Measurements from ENCODE around the gene NEMF. TPM values are rescaled to one million over a fixed set of nuclear protein-coding genes. Genes with fewer than 3 reads are reported as not detected.
"Not testable (repeated sequence)": the region's sequence is repeated elsewhere in the genome, so short reads cannot be mapped to it uniquely, and the experiment has no call there.

NEMF gene
- polyA plus RNA-seq, 2 donors: 19.9 to 40.2 TPM

DNA sequence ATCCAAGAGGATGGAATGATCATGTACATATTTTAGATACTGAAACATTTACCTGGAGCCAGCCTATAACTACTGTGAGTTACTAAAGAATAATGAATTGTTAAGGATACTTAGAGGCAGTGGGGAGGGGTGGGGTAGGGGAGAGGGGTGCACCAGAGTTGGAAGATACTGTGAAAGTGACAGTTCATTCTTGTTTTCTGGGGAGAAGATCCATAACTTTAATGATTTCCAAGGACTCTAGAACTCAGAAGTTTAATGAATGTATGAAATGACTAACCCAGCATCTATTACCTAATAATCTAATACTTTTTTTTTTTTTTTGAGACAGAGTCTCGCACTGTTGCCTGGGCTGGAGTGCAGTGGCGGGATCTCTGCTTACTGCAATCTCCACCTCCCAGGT, 74.2 kb downstream of the NEMF start:
- Histone ChIP-seq H3K27ac (ENCODE audit: low read depth in 2 of 2, low read length in 1 of 2) (no peak overlapping the region), H3K36me3 (ENCODE audit: control insufficient read depth in 2 of 2, insufficient read depth in 2 of 2, low read length in 1 of 2) (peaks cover 2 to 7% of the 10 kb centered on the region in 2 donors), H3K9me3 (ENCODE audit: control insufficient read depth in 2 of 2, insufficient read depth in 1 of 2, low read depth in 1 of 2, low read length in 1 of 2) (no peaks in the 10 kb centered on the region), H3K27me3 (ENCODE audit: control insufficient read depth in 1 of 2, insufficient read depth in 2 of 2, low read length in 2 of 2) (no peaks in the 10 kb centered on the region), H3K4me1 (ENCODE audit: control insufficient read depth in 2 of 2, insufficient read depth in 2 of 2, low read length in 1 of 2) (no peaks in the 10 kb centered on the region), H3K4me3 (ENCODE audit: low read depth in 1 of 2, low read length in 2 of 2) (no peak overlapping the region)
- 98 to 100% methylated on average over 2 of the region's 2 CpGs for WGBS, 2 donors

DNA sequence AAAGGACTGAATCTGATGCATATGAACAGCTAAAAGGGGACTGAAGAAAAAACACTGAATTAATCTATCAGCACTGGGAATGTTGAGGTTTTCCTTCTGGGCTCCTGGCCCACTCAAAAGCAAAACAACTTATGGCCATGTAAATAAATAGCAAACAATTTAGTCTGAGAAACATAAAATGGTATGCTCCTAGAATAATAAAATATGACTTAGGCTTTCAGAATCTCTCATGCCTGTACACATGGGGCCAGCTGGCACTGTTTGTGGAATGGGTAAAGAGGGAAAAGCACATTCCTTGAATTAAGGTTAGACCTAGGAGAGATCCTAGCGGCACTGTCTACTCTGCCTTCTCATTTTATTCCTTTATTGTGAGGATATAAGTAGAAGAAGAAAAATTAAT, 78.5 kb downstream of the NEMF start:
- Histone ChIP-seq H3K9me3 (ENCODE audit: control insufficient read depth in 2 of 2, insufficient read depth in 1 of 2, low read depth in 1 of 2, low read length in 1 of 2) (no peaks in the 10 kb centered on the region), H3K27me3 (ENCODE audit: control insufficient read depth in 1 of 2, insufficient read depth in 2 of 2, low read length in 2 of 2) (no peaks in the 10 kb centered on the region), H3K27ac (ENCODE audit: low read depth in 2 of 2, low read length in 1 of 2) (no peak overlapping the region), H3K36me3 (ENCODE audit: control insufficient read depth in 2 of 2, insufficient read depth in 2 of 2, low read length in 1 of 2) (no peaks in the 10 kb centered on the region), H3K4me1 (ENCODE audit: control insufficient read depth in 2 of 2, insufficient read depth in 2 of 2, low read length in 1 of 2) (peaks cover 0 to 5% of the 10 kb centered on the region in 2 donors), H3K4me3 (ENCODE audit: low read depth in 1 of 2, low read length in 2 of 2) (no peak overlapping the region)
- 80 to 90% methylated on average over 1 of the region's 1 CpG for WGBS, 2 donors

- not testable (repeated sequence) for H3K4me3 ChIP-seq (ENCODE audit: low read depth in 1 of 2, low read length in 2 of 2); H3K27ac ChIP-seq (ENCODE audit: low read depth in 2 of 2, low read length in 1 of 2); H3K36me3 ChIP-seq (ENCODE audit: control insufficient read depth in 2 of 2, insufficient read depth in 2 of 2, low read length in 1 of 2); H3K4me1 ChIP-seq (ENCODE audit: control insufficient read depth in 2 of 2, insufficient read depth in 2 of 2, low read length in 1 of 2); H3K9me3 ChIP-seq (ENCODE audit: control insufficient read depth in 2 of 2, insufficient read depth in 1 of 2, low read depth in 1 of 2, low read length in 1 of 2); H3K27me3 ChIP-seq (ENCODE audit: control insufficient read depth in 1 of 2, insufficient read depth in 2 of 2, low read length in 2 of 2)
- 86 to 94% methylated on average over 10 of the region's 10 CpGs for WGBS, 2 donors
Measured at GRCh38 chr14:49771691-49772090, 80.9 kb downstream of the NEMF start.

DNA sequence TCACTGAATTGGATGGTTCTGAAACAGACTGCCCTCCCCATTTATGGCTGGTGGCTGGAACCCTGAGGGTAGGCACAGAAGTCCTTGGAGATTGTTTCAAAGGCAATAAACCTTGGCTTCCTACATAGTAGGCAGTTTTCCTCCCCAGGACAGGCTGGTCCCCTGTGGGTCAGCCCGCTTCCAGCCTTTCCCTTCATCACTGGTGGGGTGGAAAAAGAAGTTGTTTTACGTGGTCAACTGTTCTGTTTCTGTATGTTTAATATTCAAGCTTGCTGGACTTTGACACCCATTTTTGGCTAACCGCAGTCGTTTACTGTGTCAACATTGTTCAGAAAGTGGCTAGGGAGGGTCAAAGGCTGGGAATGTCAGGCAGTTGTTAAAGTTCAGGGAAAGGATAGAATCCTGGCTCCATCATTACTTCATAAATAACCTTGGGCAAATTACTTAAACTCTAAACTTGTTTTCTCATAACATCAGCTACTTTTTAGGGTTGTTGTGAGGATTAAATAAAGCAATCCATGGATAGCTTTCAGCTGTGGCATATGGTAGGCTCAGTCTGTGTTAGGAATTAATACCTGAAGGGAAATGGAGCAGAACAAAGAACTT, 82.3 kb downstream of the NEMF start:
- peak overlapping the region; percentile 63 to 99 for H3K27ac ChIP-seq (ENCODE audit: low read depth in 2 of 2, low read length in 1 of 2)
- H3K4me3 ChIP-seq (ENCODE audit: low read depth in 1 of 2, low read length in 2 of 2): peak overlapping the region in 1 of 2 donors; percentile 74
- H3K4me1 ChIP-seq (ENCODE audit: control insufficient read depth in 2 of 2, insufficient read depth in 2 of 2, low read length in 1 of 2): peaks cover 0 to 5% of the 10 kb centered on the region in 2 donors
- no peaks in the 10 kb centered on the region for H3K27me3 ChIP-seq (ENCODE audit: control insufficient read depth in 1 of 2, insufficient read depth in 2 of 2, low read length in 2 of 2)
- H3K36me3 ChIP-seq (ENCODE audit: control insufficient read depth in 2 of 2, insufficient read depth in 2 of 2, low read length in 1 of 2): no peaks in the 10 kb centered on the region
- WGBS, 2 donors: 40 to 56% methylated on average over 4 of the region's 4 CpGs
- H3K9me3 ChIP-seq (ENCODE audit: control insufficient read depth in 2 of 2, insufficient read depth in 1 of 2, low read depth in 1 of 2, low read length in 1 of 2): no peaks in the 10 kb centered on the region

- Histone ChIP-seq H3K27ac (ENCODE audit: low read depth in 2 of 2, low read length in 1 of 2) (peak overlapping the region; percentile 63 to 99), H3K4me3 (ENCODE audit: low read depth in 1 of 2, low read length in 2 of 2) (peak overlapping the region in 1 of 2 donors; percentile 74)
- 50 to 56% methylated on average over 15 of the region's 15 CpGs for WGBS, 2 donors
Measured at GRCh38 chr14:49769581-49770211, 82.9 kb downstream of the NEMF start.

GRCh38 chr14:49769171-49769570, 83.4 kb downstream of the NEMF start:
- peak overlapping the region; percentile 74 to 93 for H3K4me3 ChIP-seq (ENCODE audit: low read depth in 1 of 2, low read length in 2 of 2)
- 9 to 16% methylated on average over 6 of the region's 6 CpGs for WGBS, 2 donors
- H3K9me3 ChIP-seq (ENCODE audit: control insufficient read depth in 2 of 2, insufficient read depth in 1 of 2, low read depth in 1 of 2, low read length in 1 of 2): no peaks in the 10 kb centered on the region
- peak overlapping the region; percentile 98 to 99 for H3K27ac ChIP-seq (ENCODE audit: low read depth in 2 of 2, low read length in 1 of 2)
- peaks cover 0 to 5% of the 10 kb centered on the region in 2 donors for H3K4me1 ChIP-seq (ENCODE audit: control insufficient read depth in 2 of 2, insufficient read depth in 2 of 2, low read length in 1 of 2)
- H3K36me3 ChIP-seq (ENCODE audit: control insufficient read depth in 2 of 2, insufficient read depth in 2 of 2, low read length in 1 of 2): no peaks in the 10 kb centered on the region
- H3K27me3 ChIP-seq (ENCODE audit: control insufficient read depth in 1 of 2, insufficient read depth in 2 of 2, low read length in 2 of 2): no peaks in the 10 kb centered on the region

More at GRCh38 chr14:49769581-49770211, 82.9 kb downstream of the NEMF start:
- H3K27me3 ChIP-seq (ENCODE audit: control insufficient read depth in 1 of 2, insufficient read depth in 2 of 2, low read length in 2 of 2): no peaks in the 10 kb centered on the region
- H3K4me1 ChIP-seq (ENCODE audit: control insufficient read depth in 2 of 2, insufficient read depth in 2 of 2, low read length in 1 of 2): peaks cover 0 to 5% of the 10 kb centered on the region in 2 donors
- H3K9me3 ChIP-seq (ENCODE audit: control insufficient read depth in 2 of 2, insufficient read depth in 1 of 2, low read depth in 1 of 2, low read length in 1 of 2): no peaks in the 10 kb centered on the region
- H3K36me3 ChIP-seq (ENCODE audit: control insufficient read depth in 2 of 2, insufficient read depth in 2 of 2, low read length in 1 of 2): no peaks in the 10 kb centered on the region

DNA sequence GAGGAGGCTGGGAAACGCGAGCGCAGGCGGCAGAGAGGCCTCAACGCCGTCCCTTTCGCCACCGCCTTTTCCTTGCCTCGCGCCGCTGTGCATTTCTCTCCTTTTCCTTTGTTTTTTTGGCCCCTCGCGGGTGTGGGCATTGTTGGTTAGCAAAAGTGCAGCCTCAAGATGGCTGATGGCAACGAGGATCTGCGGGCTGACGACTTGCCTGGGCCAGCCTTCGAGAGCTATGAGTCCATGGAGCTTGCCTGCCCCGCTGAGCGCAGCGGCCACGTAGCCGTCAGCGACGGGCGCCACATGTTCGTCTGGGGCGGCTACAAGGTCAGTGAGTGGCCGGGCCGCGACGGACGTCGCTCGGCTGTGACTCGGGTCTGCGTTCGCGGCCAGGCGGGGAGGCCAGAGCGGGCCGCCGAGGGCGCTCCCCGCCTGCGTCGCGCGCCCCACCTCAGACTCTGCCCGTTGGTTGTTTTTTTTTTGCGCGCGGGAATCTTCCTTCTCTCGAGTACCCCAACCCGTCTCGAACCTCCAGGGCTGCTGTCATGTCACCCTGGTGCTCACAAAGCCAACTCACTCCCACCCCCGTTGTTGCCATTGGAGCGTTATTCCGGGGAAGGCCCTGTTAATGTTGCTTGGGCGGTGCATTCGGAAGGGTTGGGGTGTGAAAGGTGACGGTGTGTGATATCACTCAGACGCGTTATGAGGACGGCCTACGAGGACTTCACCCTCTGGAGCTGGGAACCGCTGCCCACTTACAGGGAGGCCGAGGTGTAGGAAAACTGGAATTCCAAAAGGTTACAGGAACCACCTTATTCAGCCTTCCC, 84.1 kb downstream of the NEMF start:
- H3K27me3 ChIP-seq (ENCODE audit: control insufficient read depth in 1 of 2, insufficient read depth in 2 of 2, low read length in 2 of 2): no peaks in the 10 kb centered on the region
- WGBS, 2 donors: 0% methylated on average over 66 to 67 of the region's 67 CpGs
- peak overlapping the region; percentile 74 to 93 for H3K4me3 ChIP-seq (ENCODE audit: low read depth in 1 of 2, low read length in 2 of 2)

DNA sequence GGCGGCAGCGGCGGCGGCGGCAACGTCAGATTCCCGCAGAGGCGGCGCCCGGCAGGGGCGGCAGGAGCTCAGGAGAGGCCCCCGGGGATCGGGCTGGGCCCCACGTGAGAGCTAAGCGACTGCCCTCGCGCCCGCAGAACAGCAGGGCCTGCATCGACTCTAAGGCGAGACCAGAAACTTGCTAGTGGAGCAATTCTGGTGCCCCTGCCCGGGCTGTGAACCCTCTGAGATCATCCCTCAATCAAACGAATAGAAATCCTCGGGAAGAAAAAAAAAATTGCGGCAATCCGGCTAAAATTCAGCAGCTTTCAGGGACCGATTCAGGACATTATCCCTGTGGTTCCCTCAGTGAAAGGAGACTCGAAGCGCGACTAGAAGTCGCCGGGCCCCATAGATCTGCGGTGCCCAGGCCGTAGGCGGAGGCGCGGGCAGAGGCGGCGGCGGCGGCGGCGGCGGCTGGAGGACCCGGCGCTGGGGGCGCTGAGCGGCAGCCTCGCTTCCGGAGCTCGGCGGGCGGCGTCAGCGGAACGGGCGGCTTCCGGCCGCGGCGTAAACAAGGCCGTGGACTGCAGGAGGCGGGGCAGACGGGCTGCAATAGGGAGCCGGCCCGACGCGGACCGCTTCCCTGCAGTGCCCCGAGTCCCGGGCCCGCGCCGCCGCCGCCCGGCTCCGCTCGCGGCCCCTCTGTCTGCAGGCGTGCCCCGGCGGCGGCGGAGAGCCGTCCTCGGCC, 84.9 kb downstream of the NEMF start, which contains the start of gene KLHDC2:
TSS of gene KLHDC2 (plus strand) at position 583 of the 730 bp plus-strand sequence. CDS start 316 bp downstream, outside the sequence.
- WGBS, 2 donors: 0 to 1% methylated on average over 66 to 86 of the region's 86 CpGs
- Histone ChIP-seq H3K36me3 (ENCODE audit: control insufficient read depth in 2 of 2, insufficient read depth in 2 of 2, low read length in 1 of 2) (no peaks in the 10 kb centered on the region), H3K4me3 (ENCODE audit: low read depth in 1 of 2, low read length in 2 of 2) (peak within 1 kb of the TSS; percentile 74 to 93), H3K27ac (ENCODE audit: low read depth in 2 of 2, low read length in 1 of 2) (peak within 1 kb of the TSS; percentile 98 to 99), H3K9me3 (ENCODE audit: control insufficient read depth in 2 of 2, insufficient read depth in 1 of 2, low read depth in 1 of 2, low read length in 1 of 2) (no peaks in the 10 kb centered on the region), H3K4me1 (ENCODE audit: control insufficient read depth in 2 of 2, insufficient read depth in 2 of 2, low read length in 1 of 2) (peaks cover 0 to 5% of the 10 kb centered on the region in 2 donors), H3K27me3 (ENCODE audit: control insufficient read depth in 1 of 2, insufficient read depth in 2 of 2, low read length in 2 of 2) (no peaks in the 10 kb centered on the region)

More for the DNA sequence above, 84.1 kb downstream of the NEMF start:
- Histone ChIP-seq H3K4me1 (ENCODE audit: control insufficient read depth in 2 of 2, insufficient read depth in 2 of 2, low read length in 1 of 2) (peaks cover 0 to 5% of the 10 kb centered on the region in 2 donors), H3K9me3 (ENCODE audit: control insufficient read depth in 2 of 2, insufficient read depth in 1 of 2, low read depth in 1 of 2, low read length in 1 of 2) (no peaks in the 10 kb centered on the region), H3K36me3 (ENCODE audit: control insufficient read depth in 2 of 2, insufficient read depth in 2 of 2, low read length in 1 of 2) (no peaks in the 10 kb centered on the region), H3K27ac (ENCODE audit: low read depth in 2 of 2, low read length in 1 of 2) (peak overlapping the region; percentile 98 to 99)

DNA sequence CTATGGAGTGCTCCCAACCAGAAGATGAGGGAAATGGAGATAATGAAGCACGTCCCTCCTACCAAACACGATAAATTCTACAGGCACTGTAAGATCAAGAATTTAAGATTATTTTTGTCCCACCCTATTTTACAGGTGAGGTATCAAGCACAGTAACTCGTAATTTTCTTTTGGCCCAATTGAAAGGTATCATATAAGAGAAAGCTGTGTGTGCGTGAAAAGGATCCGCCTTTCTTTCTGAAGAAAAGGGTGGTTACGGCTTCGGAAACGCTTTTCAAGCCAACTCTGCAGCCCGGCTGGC, 85.4 kb downstream of the NEMF start:
- no peaks in the 10 kb centered on the region for H3K36me3 ChIP-seq (ENCODE audit: control insufficient read depth in 2 of 2, insufficient read depth in 2 of 2, low read length in 1 of 2)
- H3K27me3 ChIP-seq (ENCODE audit: control insufficient read depth in 1 of 2, insufficient read depth in 2 of 2, low read length in 2 of 2): no peaks in the 10 kb centered on the region
- H3K9me3 ChIP-seq (ENCODE audit: control insufficient read depth in 2 of 2, insufficient read depth in 1 of 2, low read depth in 1 of 2, low read length in 1 of 2): no peaks in the 10 kb centered on the region
- 0 to 1% methylated on average over 9 of the region's 9 CpGs for WGBS, 2 donors
- H3K4me3 ChIP-seq (ENCODE audit: low read depth in 1 of 2, low read length in 2 of 2): peak overlapping the region; percentile 74 to 93
- H3K4me1 ChIP-seq (ENCODE audit: control insufficient read depth in 2 of 2, insufficient read depth in 2 of 2, low read length in 1 of 2): peaks cover 0 to 5% of the 10 kb centered on the region in 2 donors
- peak overlapping the region; percentile 98 to 99 for H3K27ac ChIP-seq (ENCODE audit: low read depth in 2 of 2, low read length in 1 of 2)
